GM18867 (cell line): Measurements from ENCODE around the gene COPE.

ENCODE experiments used
- ATAC-seq: cut with Tn5 transposase; IDR thresholded peaks from one replicate; pipeline ENCODE4 v1.9.1; 2021; ENCODE audit warnings: mild to moderate bottlenecking, moderate library complexity; ENCODE audit not compliant: unreplicated experiment

Gene COPE

GRCh38 chr19:18853755-18854427 lies 65.3 kb downstream of the COPE start:
- no peak for ATAC-seq

- ATAC-seq, result no peak
These were observed 66.5 kb downstream of the COPE start for GRCh38 chr19:18852648-18853047.

DNA sequence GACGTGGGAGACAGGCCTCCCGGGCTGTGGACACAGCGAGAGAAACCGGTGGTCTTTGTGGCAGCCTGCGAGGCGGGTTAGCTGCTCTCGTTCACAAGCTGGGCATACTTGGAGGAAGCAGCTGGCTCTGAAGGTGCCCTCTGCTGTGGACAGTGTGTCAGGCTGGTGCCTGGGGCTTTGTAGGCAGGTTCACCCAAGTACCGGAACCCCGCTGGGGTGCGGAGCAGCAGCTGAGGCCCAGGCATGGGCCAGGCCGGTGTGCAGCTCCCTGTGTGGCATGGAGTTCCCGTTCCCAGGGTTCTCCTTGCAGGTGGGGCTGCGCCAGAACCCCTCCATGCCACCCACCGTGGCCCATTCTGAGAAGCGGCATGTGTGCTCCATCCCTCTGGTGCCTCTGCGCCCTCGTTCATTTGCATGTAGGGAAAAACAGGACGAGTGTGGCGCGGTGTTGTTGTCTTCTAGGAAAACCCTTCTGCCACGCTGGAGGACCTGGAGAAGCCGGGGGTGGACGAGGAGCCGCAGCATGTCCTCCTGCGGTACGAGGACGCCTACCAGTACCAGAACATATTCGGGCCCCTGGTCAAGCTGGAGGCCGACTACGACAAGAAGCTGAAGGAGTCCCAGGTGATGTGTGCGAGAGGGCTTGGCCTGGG lies 67.4 kb downstream of the COPE start:
- ATAC-seq, result no peak

DNA sequence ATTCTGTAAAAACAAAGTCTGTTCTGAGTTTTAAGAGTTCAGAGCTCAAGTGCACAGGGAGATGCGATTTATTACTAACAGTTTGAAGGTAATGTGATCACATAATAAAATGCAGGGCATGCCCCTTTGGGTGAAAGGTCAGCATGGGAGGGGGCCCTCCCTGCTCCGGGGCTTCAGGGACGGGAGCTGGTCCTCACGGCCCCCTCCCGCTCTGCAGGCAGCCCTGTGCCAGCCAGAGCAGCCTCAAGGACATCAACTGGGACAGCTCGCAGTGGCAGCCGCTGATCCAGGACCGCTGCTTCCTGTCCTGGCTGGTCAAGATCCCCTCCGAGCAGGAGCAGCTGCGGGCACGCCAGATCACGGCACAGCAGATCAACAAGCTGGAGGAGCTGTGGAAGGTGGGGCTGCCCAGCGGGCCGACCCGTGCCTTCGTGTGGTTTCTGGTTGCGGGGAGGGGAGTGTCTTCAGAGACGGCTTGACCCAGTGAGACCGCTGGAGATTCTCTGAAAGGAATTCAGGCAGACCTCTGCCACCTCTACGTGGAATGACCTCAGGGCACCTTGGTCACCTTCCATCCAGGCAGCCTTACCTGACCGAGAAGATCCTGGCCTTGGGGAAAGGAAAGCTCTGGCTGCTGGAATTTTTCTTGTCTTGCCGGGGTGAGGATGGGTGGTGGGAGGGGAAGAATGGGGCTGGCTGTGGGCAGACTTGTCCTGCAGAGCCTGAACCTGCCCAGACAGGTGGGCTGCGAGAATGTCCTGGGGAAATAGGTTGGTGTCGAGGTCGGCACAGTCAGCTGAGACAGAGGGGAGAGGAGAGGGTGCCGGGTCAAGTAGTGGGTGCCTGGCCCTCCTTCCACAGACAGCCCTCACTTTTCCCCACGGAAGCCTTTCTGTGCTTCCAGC lies 68.5 kb downstream of the COPE start:
- ATAC-seq, result no peak

GRCh38 chr19:18849838-18850400 lies 69.3 kb downstream of the COPE start:
- no peak for ATAC-seq
